Measurements from ENCODE around the gene RDH8. TPM values are rescaled to one million over a fixed set of nuclear protein-coding genes. Genes with fewer than 3 reads are reported as not detected.

The RDH8 gene
- total RNA-seq, 1 donor from 2014 or later, result not detected

GRCh38 chr19:9986787-9987281 lies 26.4 kb upstream of the RDH8 start:
- DNase-seq (ENCODE audit: low spot score), result no peak
- Mint-ChIP-seq H3K9me3 (ENCODE audit: unreplicated experiment) (no peaks in the 10 kb centered on the region), H3K27me3 (ENCODE audit: unreplicated experiment) (peaks cover 2% of the 10 kb centered on the region)

GRCh38 chr19:9989504-9989903 lies 23.8 kb upstream of the RDH8 start:
- H3K36me3 Mint-ChIP-seq (ENCODE audit: low read depth, unreplicated experiment), result no peaks in the 10 kb centered on the region
- H3K9me3 Mint-ChIP-seq (ENCODE audit: unreplicated experiment), result no peaks in the 10 kb centered on the region
- no peak for DNase-seq (ENCODE audit: low spot score)
- H3K4me3 Mint-ChIP-seq (ENCODE audit: unreplicated experiment), result no peak overlapping the region
- no peaks in the 10 kb centered on the region for H3K4me1 Mint-ChIP-seq (ENCODE audit: unreplicated experiment)
- no peaks in the 10 kb centered on the region for H3K27me3 Mint-ChIP-seq (ENCODE audit: unreplicated experiment)
- H3K27ac Mint-ChIP-seq (ENCODE audit: unreplicated experiment), result no peak overlapping the region
- no peak for TF ChIP-seq CTCF (IDR thresholded peaks at IDR 0.05; ENCODE audit: unreplicated experiment)

More at GRCh38 chr19:9986787-9987281, 26.4 kb upstream of the RDH8 start:
- no peak for TF ChIP-seq CTCF (IDR thresholded peaks at IDR 0.05; ENCODE audit: unreplicated experiment)
- Mint-ChIP-seq H3K27ac (ENCODE audit: unreplicated experiment) (no peak overlapping the region), H3K36me3 (ENCODE audit: low read depth, unreplicated experiment) (peaks cover 6% of the 10 kb centered on the region), H3K4me1 (ENCODE audit: unreplicated experiment) (no peaks in the 10 kb centered on the region), H3K4me3 (ENCODE audit: unreplicated experiment) (no peak overlapping the region)

- H3K36me3 Mint-ChIP-seq (ENCODE audit: low read depth, unreplicated experiment), result no peaks in the 10 kb centered on the region
- H3K27ac Mint-ChIP-seq (ENCODE audit: unreplicated experiment), result no peak overlapping the region
- no peaks in the 10 kb centered on the region for H3K9me3 Mint-ChIP-seq (ENCODE audit: unreplicated experiment)
- no peaks in the 10 kb centered on the region for H3K4me1 Mint-ChIP-seq (ENCODE audit: unreplicated experiment)
- DNase-seq (ENCODE audit: low spot score), result no peak
- peaks cover under 1% of the 10 kb centered on the region for H3K27me3 Mint-ChIP-seq (ENCODE audit: unreplicated experiment)
- H3K4me3 Mint-ChIP-seq (ENCODE audit: unreplicated experiment), result no peak overlapping the region
- no peak for TF ChIP-seq CTCF (IDR thresholded peaks at IDR 0.05; ENCODE audit: unreplicated experiment)
These were observed 21.7 kb upstream of the RDH8 start for GRCh38 chr19:9991425-9992191.

GRCh38 chr19:9995084-9995483 lies 18.2 kb upstream of the RDH8 start:
- no peak overlapping the region for H3K27ac Mint-ChIP-seq (ENCODE audit: unreplicated experiment)
- H3K36me3 Mint-ChIP-seq (ENCODE audit: low read depth, unreplicated experiment), result no peaks in the 10 kb centered on the region
- no peak for TF ChIP-seq CTCF (IDR thresholded peaks at IDR 0.05; ENCODE audit: unreplicated experiment)
- no peaks in the 10 kb centered on the region for H3K4me1 Mint-ChIP-seq (ENCODE audit: unreplicated experiment)
- no peak for DNase-seq (ENCODE audit: low spot score)
- no peak overlapping the region for H3K4me3 Mint-ChIP-seq (ENCODE audit: unreplicated experiment)
- H3K27me3 Mint-ChIP-seq (ENCODE audit: unreplicated experiment), result peaks cover 5% of the 10 kb centered on the region
- no peaks in the 10 kb centered on the region for H3K9me3 Mint-ChIP-seq (ENCODE audit: unreplicated experiment)

- H3K9me3 Mint-ChIP-seq (ENCODE audit: unreplicated experiment), result no peaks in the 10 kb centered on the region
- no peak overlapping the region for H3K4me3 Mint-ChIP-seq (ENCODE audit: unreplicated experiment)
- TF ChIP-seq CTCF (IDR thresholded peaks at IDR 0.05; ENCODE audit: unreplicated experiment), result no peak
- no peaks in the 10 kb centered on the region for H3K4me1 Mint-ChIP-seq (ENCODE audit: unreplicated experiment)
- H3K36me3 Mint-ChIP-seq (ENCODE audit: low read depth, unreplicated experiment), result no peaks in the 10 kb centered on the region
- no peak overlapping the region for H3K27ac Mint-ChIP-seq (ENCODE audit: unreplicated experiment)
- peaks cover 5% of the 10 kb centered on the region for H3K27me3 Mint-ChIP-seq (ENCODE audit: unreplicated experiment)
- DNase-seq (ENCODE audit: low spot score), result no peak
These were observed 17.3 kb upstream of the RDH8 start for GRCh38 chr19:9995999-9996398.
